Lung (tissue), 12 donors: ENCODE measurements around the gene PNPLA2. TPM values are rescaled to one million over a fixed set of nuclear protein-coding genes. Genes with fewer than 3 reads are reported as not detected.

ENCODE experiments used
- ATAC-seq: fragments of 200-7000 bp; cut with Tn5 transposase; one replicate; pipeline ENCODE4 v1.9.1; 2020; ENCODE audit warnings: moderate number of reproducible peaks; ENCODE audit not compliant: insufficient read depth, low FRiP score
- DNase-seq, 3 donors: peaks; one replicate each; pipeline ENCODE4 v3.0.0-alpha.2; 2013 to 2017
- H3K27ac ChIP-seq, 2 donors: one replicate each; pipeline ENCODE4 v1.5.1; 2013; ENCODE audit warnings: mild to moderate bottlenecking in 2 of 2, moderate library complexity in 2 of 2, control low read depth in 1 of 2, inconsistent platforms in 1 of 2, low read depth in 1 of 2, low read length in 1 of 2
- H3K27me3 ChIP-seq, 3 donors: one replicate each; pipeline ENCODE4 v1.5.1; 2013; ENCODE audit warnings: low read length in 2 of 3; ENCODE audit not compliant: control insufficient read depth in 3 of 3, insufficient read depth in 3 of 3
- H3K36me3 ChIP-seq, 4 donors: one replicate each; pipeline ENCODE4 v1.5.1; 2013; ENCODE audit warnings: low read length in 4 of 4, mild to moderate bottlenecking in 1 of 4, moderate library complexity in 1 of 4; ENCODE audit not compliant: control insufficient read depth in 4 of 4, insufficient read depth in 4 of 4
- H3K4me1 ChIP-seq, 5 donors: one replicate each; pipeline ENCODE4 v1.5.1; 2013; ENCODE audit warnings: low read length in 5 of 5, mild to moderate bottlenecking in 2 of 5, moderate library complexity in 1 of 5; ENCODE audit not compliant: control insufficient read depth in 5 of 5, insufficient read depth in 5 of 5
- H3K4me3 ChIP-seq: one replicate; pipeline ENCODE4 v1.5.1; 2013; ENCODE audit warnings: mild to moderate bottlenecking, control low read depth, moderate library complexity
- H3K9ac ChIP-seq, 2 donors: one replicate each; pipeline ENCODE4 v1.5.1; 2013; ENCODE audit warnings: low read length in 2 of 2, control low read depth in 1 of 2; ENCODE audit not compliant: insufficient read depth in 1 of 2
- H3K9me3 ChIP-seq, 4 donors: one replicate each; pipeline ENCODE4 v1.5.1; 2013; ENCODE audit warnings: low read length in 3 of 4, mild to moderate bottlenecking in 1 of 4, moderate library complexity in 1 of 4; ENCODE audit not compliant: control insufficient read depth in 4 of 4, insufficient read depth in 3 of 4
- CTCF ChIP-seq: IDR thresholded peaks from 2 replicates; pipeline ENCODE4 v1.5.1; 2012; ENCODE audit warnings: mild to moderate bottlenecking; ENCODE audit errors: control extremely low read depth, extremely low read depth
- WGBS, 2 donors: extraction: QIAGEN DNeasy Blood & Tissue Kit; methylation state at CpG; one replicate each; pipeline ENCODE4 v1.1.7; 2013; 5-methylcytosine and 5-hydroxymethylcytosine counted together
- polyA plus RNA-seq, 2 donors: library from polyadenylated mRNA; stranded (reverse); fragments of 200-250 nt; gene quantifications; one replicate each; pipeline ENCODE4 v1.2.1, GENCODE V29; 2013
- total RNA-seq, 2 donors: library from RNA; depleted of rRNA in 1 of 2; stranded (reverse); fragments of >200 nt in 1 of 2; gene quantifications; one replicate each; pipeline ENCODE4 v1.2.1, GENCODE V29; 2014 to 2021
- donor health status: control.
- donor health status: control.
- donor health status: Bipolar disorder and iron deficiency.
- donor health status: healthy.
- donor health status: DM: yes; HTN: yes; CAD: no.

PNPLA2 gene
- total and polyA plus RNA-seq, 4 donors = 65.1 to 160 (median 84.2) TPM

GRCh38 chr11:834371-835316 is 15.9 kb downstream of the PNPLA2 start:
- Histone ChIP-seq H3K9ac (no peak overlapping the region), H3K4me3 (peak overlapping the region; percentile 0), H3K27ac (peak overlapping the region; percentile 88 to 95), H3K36me3 (peaks cover 0 to 36% (median 15%) of the 10 kb centered on the region in 4 donors), H3K9me3 (no peaks in the 10 kb centered on the region), H3K4me1 (peaks cover 0 to 46% (median 12%) of the 10 kb centered on the region in 5 donors), H3K27me3 (peaks cover 0 to 15% (median 6%) of the 10 kb centered on the region in 3 donors)
- peak in 2 of 3 donors; percentile 37 to 50 for DNase-seq
- no peak for TF ChIP-seq CTCF
- 19 to 32% methylated on average over 30 to 31 of the region's 31 CpGs for WGBS, 2 donors
- peak; percentile 44 for ATAC-seq

- H3K4me3 ChIP-seq = no peak overlapping the region
- H3K27ac ChIP-seq = no peak overlapping the region
- no peak for DNase-seq
- H3K9me3 ChIP-seq = no peaks in the 10 kb centered on the region
- no peak for TF ChIP-seq CTCF
- H3K4me1 ChIP-seq = peaks cover 6 to 39% (median 8%) of the 10 kb centered on the region in 5 donors
- peaks cover 4 to 46% (median 18%) of the 10 kb centered on the region in 4 donors for H3K36me3 ChIP-seq
- WGBS, 2 donors = 93 to 96% methylated on average over 14 of the region's 14 CpGs
- no peak overlapping the region for H3K9ac ChIP-seq
- ATAC-seq = no peak
- peaks cover 0 to 5% (median 1%) of the 10 kb centered on the region in 3 donors for H3K27me3 ChIP-seq
Measured at GRCh38 chr11:836274-836673, 17.6 kb downstream of the PNPLA2 start.

- DNase-seq (no peak), ATAC-seq (no peak)
- Histone ChIP-seq H3K4me3 (no peak overlapping the region), H3K9ac (no peak overlapping the region), H3K36me3 (peaks cover 4 to 46% (median 18%) of the 10 kb centered on the region in 4 donors), H3K4me1 (peaks cover 6 to 36% (median 10%) of the 10 kb centered on the region in 5 donors), H3K9me3 (no peaks in the 10 kb centered on the region), H3K27ac (peak overlapping the region in 1 of 2 donors; percentile 8), H3K27me3 (peaks cover 0 to 3% (median 0%) of the 10 kb centered on the region in 3 donors)
- TF ChIP-seq CTCF = no peak
- WGBS, 2 donors = 86 to 94% methylated on average over 9 of the region's 9 CpGs
Measured at GRCh38 chr11:836700-837099, 18.0 kb downstream of the PNPLA2 start.
